ENCODE data around the gene MMP21. TPM values are rescaled to one million over a fixed set of nuclear protein-coding genes. Genes with fewer than 3 reads are reported as not detected.

MMP21 gene
- total RNA-seq, 4 donors from 2014 or later: 0.22 to 0.59 (median 0.30) TPM; not detected in 1

- H3K27ac ChIP-seq: no peak overlapping the region
- H3K4me1 ChIP-seq: no peaks in the 10 kb centered on the region
- 81 to 85% methylated on average over 10 of the region's 10 CpGs for WGBS, 2 donors
- peaks cover 0 to 7% (median 0%) of the 10 kb centered on the region in 4 donors for H3K9me3 ChIP-seq
- peaks cover 0 to 2% of the 10 kb centered on the region in 2 donors for H3K27me3 ChIP-seq
- peaks cover 0 to 13% (median 0%) of the 10 kb centered on the region in 3 donors for H3K36me3 ChIP-seq
- no peak overlapping the region for H3K4me3 ChIP-seq
- TF ChIP-seq EP300 (IDR thresholded peaks at IDR 0.05) (no peak), POLR2A (IDR thresholded peaks at IDR 0.05) (no peak), CTCF (IDR thresholded peaks at IDR 0.05) (no peak)
- DNase-seq (ENCODE audit: low spot score in 2 of 2): no peak
Observed at GRCh38 chr10:125779403-125780327, 4.0 kb upstream of the MMP21 start.

- 62 to 67% methylated on average over 5 of the region's 5 CpGs for WGBS, 2 donors
- H3K9me3 ChIP-seq: peaks cover 0 to 7% (median 0%) of the 10 kb centered on the region in 4 donors
- H3K27ac ChIP-seq: no peak overlapping the region
- no peaks in the 10 kb centered on the region for H3K4me1 ChIP-seq
- H3K27me3 ChIP-seq: peaks cover 0 to 3% of the 10 kb centered on the region in 2 donors
- peaks cover 0 to 13% (median 0%) of the 10 kb centered on the region in 3 donors for H3K36me3 ChIP-seq
- TF ChIP-seq EP300 (IDR thresholded peaks at IDR 0.05) (no peak), POLR2A (IDR thresholded peaks at IDR 0.05) (no peak), CTCF (IDR thresholded peaks at IDR 0.05) (no peak)
- DNase-seq (ENCODE audit: low spot score in 2 of 2): no peak
- no peak overlapping the region for H3K4me3 ChIP-seq
Observed at GRCh38 chr10:125778556-125778955, 2.9 kb upstream of the MMP21 start.

GRCh38 chr10:125777806-125778205, 2.2 kb upstream of the MMP21 start:
- H3K27me3 ChIP-seq: peaks cover 0 to 3% of the 10 kb centered on the region in 2 donors
- peaks cover 0 to 8% (median 0%) of the 10 kb centered on the region in 3 donors for H3K36me3 ChIP-seq
- no peak for DNase-seq (ENCODE audit: low spot score in 2 of 2)
- 93 to 95% methylated on average over 9 of the region's 9 CpGs for WGBS, 2 donors
- no peak overlapping the region for H3K4me3 ChIP-seq
- no peaks in the 10 kb centered on the region for H3K4me1 ChIP-seq
- TF ChIP-seq EP300 (IDR thresholded peaks at IDR 0.05): no peak
- TF ChIP-seq CTCF (IDR thresholded peaks at IDR 0.05): no peak
- no peak for TF ChIP-seq POLR2A (IDR thresholded peaks at IDR 0.05)
- H3K27ac ChIP-seq: no peak overlapping the region
- peaks cover 0 to 7% (median 0%) of the 10 kb centered on the region in 4 donors for H3K9me3 ChIP-seq

- 88 to 89% methylated on average over 25 to 32 of the region's 32 CpGs for WGBS, 2 donors
- TF ChIP-seq CTCF (IDR thresholded peaks at IDR 0.05) (no peak), POLR2A (IDR thresholded peaks at IDR 0.05) (no peak), EP300 (IDR thresholded peaks at IDR 0.05) (no peak)
- Histone ChIP-seq H3K36me3 (peaks cover 0 to 4% (median 0%) of the 10 kb centered on the region in 3 donors), H3K27ac (no peak overlapping the region), H3K27me3 (peaks cover 0 to 3% of the 10 kb centered on the region in 2 donors), H3K9me3 (peaks cover 0 to under 1% (median 0%) of the 10 kb centered on the region in 4 donors), H3K4me1 (no peaks in the 10 kb centered on the region), H3K4me3 (no peak overlapping the region)
- no peak for DNase-seq (ENCODE audit: low spot score in 2 of 2)
Observed at GRCh38 chr10:125774581-125775191, 935 bp downstream of the MMP21 start.

Data from tibial nerve (tissue), 4 donors.